GM12864 (cell line): Measurements from ENCODE around the gene TRAF5.
"Not testable (repeated sequence)": the region's sequence is repeated elsewhere in the genome, so short reads cannot be mapped to it uniquely, and the experiment has no call there.

Experiments used
- DNase-seq: peaks from one replicate; pipeline ENCODE4 v3.0.0-alpha.2; 2011; ENCODE audit warnings: low read depth
- H3K4me3 ChIP-seq: 2 replicates; pipeline ENCODE4 v1.5.1; 2011; ENCODE audit warnings: mild to moderate bottlenecking, low read depth, low read length, control low read depth
- CTCF ChIP-seq: IDR thresholded peaks from 2 replicates; pipeline ENCODE4 v1.5.1; 2011; ENCODE audit warnings: low read depth, mild to moderate bottlenecking, moderate library complexity, low read length, control low read depth, inconsistent platforms; ENCODE audit errors: missing control alignments

The TRAF5 gene

GRCh38 chr1:211344152-211344618 is 17.6 kb downstream of the TRAF5 start:
- no peak for TF ChIP-seq CTCF
- no peak overlapping the region for H3K4me3 ChIP-seq
- no peak for DNase-seq

DNA sequence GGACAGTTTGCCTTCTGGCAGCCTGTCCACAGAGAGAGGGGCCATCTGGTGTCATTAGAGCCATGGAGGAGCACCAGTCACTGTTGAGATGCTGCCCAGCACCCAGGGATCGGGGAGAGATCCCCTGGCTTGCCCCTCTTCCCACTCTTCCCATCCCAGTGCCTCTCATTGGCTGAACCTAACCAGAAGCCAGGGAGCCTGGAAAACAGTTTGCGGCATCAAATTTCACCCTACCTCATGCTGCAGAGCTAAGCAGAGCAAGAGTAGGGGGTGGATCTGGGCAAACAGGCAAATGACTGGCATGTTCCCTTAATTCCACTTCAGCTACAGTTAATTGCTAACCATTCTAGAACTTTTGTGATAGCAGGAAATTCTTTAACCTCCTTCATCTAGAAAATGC is 19.1 kb downstream of the TRAF5 start:
- H3K4me3 ChIP-seq: no peak overlapping the region
- TF ChIP-seq CTCF: no peak
- no peak for DNase-seq

- no peak for DNase-seq
- H3K4me3 ChIP-seq: no peak overlapping the region
- TF ChIP-seq CTCF: no peak
These were observed 20.6 kb downstream of the TRAF5 start for GRCh38 chr1:211347077-211347844.

DNA sequence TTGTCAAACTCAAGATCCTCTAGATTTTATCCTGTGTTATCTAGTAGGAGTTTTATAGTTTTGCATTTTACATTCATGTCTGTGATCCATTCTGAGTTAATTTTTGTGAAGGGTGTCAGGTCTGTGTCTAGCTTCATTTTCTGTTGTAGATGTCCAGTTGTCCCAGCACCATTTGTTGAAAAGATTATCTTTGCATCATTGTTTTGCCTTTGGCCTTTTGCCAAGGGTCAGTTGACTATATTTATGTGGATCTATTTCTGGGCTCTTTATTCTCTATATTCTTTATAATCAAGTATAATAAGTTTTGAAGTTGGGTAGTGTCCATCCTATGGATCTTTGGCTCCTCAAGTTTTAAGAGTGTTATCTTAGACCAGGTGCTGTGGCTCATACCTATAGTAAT is 21.9 kb downstream of the TRAF5 start:
- DNase-seq: no peak
- no peak overlapping the region for H3K4me3 ChIP-seq
- TF ChIP-seq CTCF: no peak

- H3K4me3 ChIP-seq: no peak overlapping the region
These were observed 23.1 kb downstream of the TRAF5 start for GRCh38 chr1:211349741-211350140.

GRCh38 chr1:211352055-211352454 is 25.4 kb downstream of the TRAF5 start:
- H3K4me3 ChIP-seq, DNase-seq: not testable (repeated sequence)

More at GRCh38 chr1:211349741-211350140, 23.1 kb downstream of the TRAF5 start:
- TF ChIP-seq CTCF: no peak
- no peak for DNase-seq

- H3K4me3 ChIP-seq: no peak overlapping the region
- no peak for TF ChIP-seq CTCF
- DNase-seq: no peak
These were observed 25.8 kb downstream of the TRAF5 start for GRCh38 chr1:211352465-211352864.
